K562 (cell line): ENCODE measurements around the gene TTC4. TPM values are rescaled to one million over a fixed set of nuclear protein-coding genes. Genes with fewer than 3 reads are reported as not detected.
A peak's percentile ranks its signal among the peaks of the same experiment; 100 is the strongest.

Source experiments
- CTCFL ChIP-seq: IDR thresholded peaks from 2 replicates; pipeline ENCODE4 v1.6.1; 2011; ENCODE audit warnings: borderline replicate concordance, low read depth, mild to moderate bottlenecking, moderate library complexity, low read length; ENCODE audit not compliant: insufficient read depth, poor library complexity, severe bottlenecking
- DDX20 ChIP-seq: fragments of 450-650 bp; IDR thresholded peaks from 2 replicates; pipeline ENCODE4 v1.6.1; 2016; ENCODE audit warnings: missing genetic modification characterization, low read depth, mild to moderate bottlenecking, missing compliant biosample characterization, moderate library complexity
- EP300 ChIP-seq: IDR thresholded peaks from 2 replicates; pipeline ENCODE4 v1.6.1; 2012; ENCODE audit warnings: low read length, improper control_type of control experiment
- ETV1 ChIP-seq: fragments of 450-650 bp; conservative IDR thresholded peaks from 2 replicates; pipeline ENCODE4 v1.6.1; 2016; ENCODE audit warnings: missing genetic modification characterization, control low read depth, low read depth, missing compliant biosample characterization
- HDAC6 ChIP-seq: IDR thresholded peaks from 2 replicates; pipeline ENCODE4 v1.6.1; 2012; ENCODE audit warnings: low read depth, mild to moderate bottlenecking, control low read depth, inconsistent platforms, low read length, moderate library complexity
- HSF4 ChIP-seq: fragments of 250-450 bp; sonication (Bioruptor Pico); IDR thresholded peaks from 2 replicates; pipeline ENCODE4 v2.1.2; 2022; ENCODE audit warnings: mild to moderate bottlenecking, moderate library complexity, borderline replicate concordance
- ILK ChIP-seq: fragments of 450-650 bp; IDR thresholded peaks from 2 replicates; pipeline ENCODE4 v1.6.1; 2016; ENCODE audit warnings: missing genetic modification characterization, low read depth, mild to moderate bottlenecking, missing compliant biosample characterization, moderate library complexity, borderline replicate concordance
- KLF10 ChIP-seq: fragments of 250-450 bp; sonication (Bioruptor Pico); IDR thresholded peaks from 2 replicates; pipeline ENCODE4 v1.6.1; 2021; ENCODE audit warnings: matching md5 sums
- NR4A1 ChIP-seq, 2 experiments: fragments of 250-450 bp in 1 of 2; fragments of 450-650 bp in 1 of 2; sonication (Bioruptor Pico) in 1 of 2; IDR thresholded peaks; 2 replicates each; pipeline versions ENCODE4 v1.4.0 to v1.6.1; 2016 to 2020; ENCODE audit warnings: mild to moderate bottlenecking in 2 of 2, missing compliant biosample characterization in 1 of 2, missing genetic modification characterization in 1 of 2, moderate library complexity in 1 of 2
- PCBP2 ChIP-seq: fragments of 200-400 bp; formaldehyde crosslinking; IDR thresholded peaks from 2 replicates; pipeline ENCODE4 v1.6.1; 2018; ENCODE audit warnings: low read length, low read depth, mild to moderate bottlenecking, moderate library complexity; ENCODE audit not compliant: poor library complexity, severe bottlenecking
- PKNOX1 ChIP-seq: fragments of 450-650 bp; IDR thresholded peaks from 2 replicates; pipeline ENCODE4 v1.6.1; 2016
- POLR2A ChIP-seq: fragments of 450-650 bp; conservative IDR thresholded peaks from 2 replicates; pipeline ENCODE4 v1.6.1; 2016
- PPARD ChIP-seq: fragments of 250-450 bp; sonication (Bioruptor Pico); IDR thresholded peaks from 2 replicates; pipeline ENCODE4 v1.8.0; 2022; ENCODE audit warnings: inconsistent platforms, mild to moderate bottlenecking, moderate library complexity
- SIN3A ChIP-seq, 2 experiments: fragments of 150-350 bp in 1 of 2; IDR thresholded peaks; 2 replicates each; pipeline ENCODE4 v1.6.1; 2011 to 2016; ENCODE audit warnings: borderline replicate concordance in 2 of 2, low read depth in 2 of 2, low read length in 2 of 2, mild to moderate bottlenecking in 2 of 2, moderate library complexity in 2 of 2; ENCODE audit not compliant: control insufficient read depth in 1 of 2
- SMARCC2 ChIP-seq: fragments of 450-650 bp; IDR thresholded peaks from 2 replicates; pipeline ENCODE4 v1.6.1; 2017; ENCODE audit warnings: antibody characterized with exemption, moderate library complexity, mild to moderate bottlenecking, low read depth
- SMARCE1 ChIP-seq: fragments of 450-650 bp; IDR thresholded peaks from 2 replicates; pipeline ENCODE4 v1.7.1; 2016; ENCODE audit warnings: mild to moderate bottlenecking
- TARDBP ChIP-seq: fragments of 450-650 bp; IDR thresholded peaks from 2 replicates; pipeline ENCODE4 v1.6.1; 2016
- THRAP3 ChIP-seq: fragments of 450-650 bp; IDR thresholded peaks from 2 replicates; pipeline ENCODE4 v1.6.1; 2016; ENCODE audit warnings: mild to moderate bottlenecking, inconsistent platforms, borderline replicate concordance
- TSC22D4 ChIP-seq: fragments of 450-650 bp; IDR thresholded peaks from 2 replicates; pipeline ENCODE4 v1.6.1; 2016; ENCODE audit warnings: missing genetic modification characterization, missing biosample characterization, control low read depth
- YBX1 ChIP-seq: fragments of 450-650 bp; IDR thresholded peaks from 2 replicates; pipeline ENCODE4 v1.7.1; 2016; ENCODE audit warnings: mild to moderate bottlenecking
- ZNF133 ChIP-seq: fragments of 250-450 bp; sonication (Bioruptor Pico); IDR thresholded peaks from 2 replicates; pipeline ENCODE4 v1.4.0; 2020; ENCODE audit warnings: mild to moderate bottlenecking
- ZNF512 ChIP-seq: IDR thresholded peaks from 2 replicates; pipeline ENCODE4 v1.6.1; 2016; ENCODE audit warnings: missing genetic modification characterization, missing compliant biosample characterization
- ZNF589 ChIP-seq: fragments of 200-800 bp; sonication (Bioruptor generic); IDR thresholded peaks from 2 replicates; pipeline ENCODE4 v1.6.1; 2016; ENCODE audit warnings: low read depth, missing genetic modification characterization, missing compliant biosample characterization
- ZNF644 ChIP-seq: fragments of 200-800 bp; sonication (Bioruptor generic); IDR thresholded peaks from 2 replicates; pipeline ENCODE4 v1.6.1; 2016; ENCODE audit warnings: low read depth, missing genetic modification characterization, missing compliant biosample characterization
- polyA plus RNA-seq, 8 experiments: library from polyadenylated mRNA; depleted of rRNA in 4 of 8; stranded (reverse) in 5 of 8; unstranded in 3 of 8; fragments of >200 nt; fragmentation: Nextera tagmentation in 2 of 8; fragmentation: Illumina TruSeq in 1 of 8; extraction: Ambion mirVana in 2 of 8; extraction: Trizol in 1 of 8; gene quantifications; 2 replicates each; pipeline versions ENCODE4 v1.2.1 to v1.2.3, GENCODE V29; 2011 to 2014; ENCODE audit warnings: inconsistent platforms in 1 of 8, missing spikeins in 1 of 8
- total RNA-seq, 7 experiments: library from RNA; depleted of rRNA in 6 of 7; stranded (reverse); fragments of >200 nt in 6 of 7; fragmentation: Illumina TruSeq in 2 of 7; extraction: Trizol in 2 of 7; gene quantifications; 2 replicates each; pipeline versions ENCODE4 v1.2.1 to v1.2.3, GENCODE V29; 2011 to 2021; ENCODE audit warnings: low replicate concordance in 1 of 7

TTC4 gene
- total and polyA plus RNA-seq, 9 of the 15 experiments (the other 6 are each of a cell fraction or from before 2014, with no cell fraction given): 36.3 to 111 (median 54.1) TPM

- TF ChIP-seq SMARCC2: no peak
- no peak for TF ChIP-seq TARDBP
- peak; percentile 51 for TF ChIP-seq EP300
- TF ChIP-seq POLR2A: peak; percentile 97
- TF ChIP-seq PPARD (CRISPR knock-in tag): no peak
- no peak for TF ChIP-seq DDX20
- no peak for TF ChIP-seq SMARCE1
- TF ChIP-seq ZNF644 (tag): no peak
- TF ChIP-seq CTCFL: no peak
- TF ChIP-seq HDAC6: no peak
- no peak for TF ChIP-seq YBX1
- no peak for TF ChIP-seq NR4A1 (CRISPR knock-in tag; IDR thresholded peaks at IDR 0.05)
- TF ChIP-seq NR4A1 (tag; IDR thresholded peaks at IDR 0.05): no peak
- TF ChIP-seq ZNF512 (tag): no peak
- TF ChIP-seq THRAP3: no peak
- no peak for TF ChIP-seq ILK
- no peak for TF ChIP-seq HSF4 (CRISPR knock-in tag)
- no peak for TF ChIP-seq TSC22D4 (tag)
- peak; percentile 52; the same call in 1 of the 2 replicates for TF ChIP-seq PKNOX1
- no peak for TF ChIP-seq KLF10 (CRISPR knock-in tag)
- no peak for TF ChIP-seq ZNF589
- no peak for TF ChIP-seq PCBP2
- 0 out of 2 replicates have a peak, but pooled peaks have one; percentile 15 for TF ChIP-seq ETV1 (tag)
- TF ChIP-seq SIN3A (IDR thresholded peaks at IDR 0.05; ENCODE audit: borderline replicate concordance in 2 of 2, control insufficient read depth in 1 of 2, low read depth in 2 of 2, low read length in 2 of 2): peak; percentile 83 to 93
- no peak for TF ChIP-seq ZNF133 (CRISPR knock-in tag)
Measured at GRCh38 chr1:54715493-54716298, at the start of gene TTC4 (continued).
